DOHH2 (cell line): ENCODE measurements around the gene RNF217.

Source experiments
- H3F3A ChIP-seq: fragments of 200-600 bp; sonication (generic), shearing (Covaris generic); 2 replicates; pipeline ENCODE4 v1.6.0; 2016; ENCODE audit warnings: antibody characterized with exemption, mild to moderate bottlenecking; ENCODE audit not compliant: control insufficient read depth, insufficient read depth
- H3K27ac ChIP-seq: fragments of 200-600 bp; sonication (generic); 2 replicates; pipeline ENCODE4 v1.5.1; 2014; ENCODE audit warnings: low read depth, mild to moderate bottlenecking, low read length, moderate library complexity
- H3K27me3 ChIP-seq: fragments of 200-600 bp; sonication (generic); 2 replicates; pipeline ENCODE4 v1.6.1; 2014; ENCODE audit warnings: mild to moderate bottlenecking, low read length, mixed read lengths; ENCODE audit not compliant: control insufficient read depth
- H3K36me3 ChIP-seq: fragments of 200-600 bp; sonication (generic); 2 replicates; pipeline ENCODE4 v1.6.1; 2014; ENCODE audit warnings: mild to moderate bottlenecking, low read length, moderate library complexity, mixed read lengths; ENCODE audit not compliant: control insufficient read depth
- H3K4me1 ChIP-seq: fragments of 200-600 bp; sonication (generic); 2 replicates; pipeline ENCODE4 v1.6.1; 2014; ENCODE audit warnings: mild to moderate bottlenecking, low read length, mixed read lengths; ENCODE audit not compliant: control insufficient read depth
- H3K4me2 ChIP-seq: fragments of 200-600 bp; sonication (generic); 2 replicates; pipeline ENCODE4 v1.6.0; 2014; ENCODE audit warnings: mild to moderate bottlenecking, low read length, moderate library complexity
- H3K4me3 ChIP-seq: fragments of 200-600 bp; sonication (generic); 2 replicates; pipeline ENCODE4 v1.5.1; 2014; ENCODE audit warnings: mild to moderate bottlenecking, low read length, mixed read lengths
- H3K79me2 ChIP-seq: fragments of 200-600 bp; sonication (generic); 2 replicates; pipeline ENCODE4 v1.6.1; 2014; ENCODE audit warnings: mild to moderate bottlenecking, low read length, mixed read lengths; ENCODE audit not compliant: control insufficient read depth
- H3K9me2 ChIP-seq: fragments of 200-600 bp; sonication (generic); replicated peaks from 2 replicates; pipeline ENCODE4 v1.6.1; 2014; ENCODE audit warnings: mild to moderate bottlenecking, low read length, mixed read lengths; ENCODE audit not compliant: control insufficient read depth
- H3K9me3 ChIP-seq: fragments of 200-600 bp; sonication (generic); 2 replicates; pipeline ENCODE4 v1.6.1; 2014; ENCODE audit warnings: antibody characterized with exemption, low read length, mixed read lengths; ENCODE audit not compliant: control insufficient read depth, insufficient read depth
- H4K20me1 ChIP-seq: fragments of 200-600 bp; sonication (generic); 2 replicates; pipeline ENCODE4 v1.6.0; 2014; ENCODE audit warnings: low read depth, mild to moderate bottlenecking, antibody characterized with exemption, low read length, moderate library complexity; ENCODE audit not compliant: control insufficient read depth, insufficient read depth
- CTCF ChIP-seq: fragments of 200-600 bp; sonication (generic); IDR thresholded peaks from one replicate; pipeline ENCODE4 v1.5.1; 2014; ENCODE audit warnings: antibody characterized with exemption, mild to moderate bottlenecking, low read depth, low read length; ENCODE audit not compliant: poor library complexity, severe bottlenecking
- EZH2phosphoT487 ChIP-seq: fragments of 200-600 bp; sonication (generic); IDR thresholded peaks from 2 replicates; pipeline ENCODE4 v1.6.1; 2017; ENCODE audit warnings: borderline replicate concordance, mild to moderate bottlenecking, antibody characterized with exemption, low read length, moderate library complexity, mixed read lengths

RNF217 gene

DNA sequence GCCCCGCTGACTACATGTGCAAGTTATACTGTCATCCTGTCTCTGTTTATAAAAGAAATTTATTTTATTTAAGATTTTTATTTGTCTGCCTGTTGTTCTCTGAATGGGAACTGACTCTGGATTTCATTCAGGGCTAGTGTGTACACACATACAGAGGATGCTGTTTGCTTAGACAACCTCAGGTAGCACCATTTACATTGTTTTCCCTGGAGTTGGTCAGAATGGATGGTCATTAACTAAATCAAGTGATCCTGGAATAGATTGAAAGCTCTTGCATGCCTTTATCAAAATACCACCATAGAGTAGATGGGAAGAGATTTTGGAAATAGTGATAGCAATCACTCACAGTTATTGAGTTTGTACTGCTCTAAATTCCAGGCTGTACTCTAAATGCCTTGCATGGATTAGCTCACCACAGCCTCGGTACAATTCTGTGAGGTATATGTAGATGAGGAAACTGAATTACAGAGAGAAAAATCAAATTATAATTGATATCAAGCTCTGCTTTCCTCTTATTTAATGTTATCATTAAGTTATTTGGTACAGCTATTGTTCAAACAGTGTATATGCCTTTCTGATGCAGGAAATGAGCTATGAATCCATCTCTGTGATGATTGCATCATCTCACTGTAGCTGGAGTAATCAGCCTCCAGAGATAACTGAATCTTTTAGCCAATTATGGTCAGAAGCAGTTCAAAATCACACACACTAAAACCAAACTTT, 51.9 kb downstream of the RNF217 start:
- TF ChIP-seq EZH2phosphoT487 (no peak), CTCF (no peak)
- Histone ChIP-seq H3K4me2 (no peak overlapping the region), H3K4me3 (no peak overlapping the region), H4K20me1 (no peaks in the 10 kb centered on the region), H3K9me2 (no peaks in the 10 kb centered on the region), H3F3A (no peaks in the 10 kb centered on the region), H3K4me1 (no peaks in the 10 kb centered on the region), H3K27me3 (no peaks in the 10 kb centered on the region), H3K9me3 (no peaks in the 10 kb centered on the region), H3K36me3 (no peaks in the 10 kb centered on the region), H3K79me2 (no peaks in the 10 kb centered on the region), H3K27ac (no peak overlapping the region)

- Histone ChIP-seq H3K27ac (no peak overlapping the region), H3F3A (no peaks in the 10 kb centered on the region), H3K9me3 (no peaks in the 10 kb centered on the region), H3K9me2 (no peaks in the 10 kb centered on the region), H3K27me3 (no peaks in the 10 kb centered on the region), H3K4me2 (no peak overlapping the region), H3K4me1 (no peaks in the 10 kb centered on the region), H4K20me1 (no peaks in the 10 kb centered on the region), H3K4me3 (no peak overlapping the region), H3K79me2 (no peaks in the 10 kb centered on the region), H3K36me3 (no peaks in the 10 kb centered on the region)
- no peak for TF ChIP-seq CTCF
- TF ChIP-seq EZH2phosphoT487: no peak
Observed at GRCh38 chr6:125014661-125014957, 52.4 kb downstream of the RNF217 start.

GRCh38 chr6:125015152-125015551, 52.9 kb downstream of the RNF217 start:
- H3K4me2 ChIP-seq: no peak overlapping the region
- no peaks in the 10 kb centered on the region for H3K9me2 ChIP-seq
- H3K9me3 ChIP-seq: no peaks in the 10 kb centered on the region
- no peaks in the 10 kb centered on the region for H3K4me1 ChIP-seq
- H3K36me3 ChIP-seq: no peaks in the 10 kb centered on the region
- no peaks in the 10 kb centered on the region for H3F3A ChIP-seq
- TF ChIP-seq EZH2phosphoT487 (no peak), CTCF (no peak)
- H3K27me3 ChIP-seq: no peaks in the 10 kb centered on the region
- no peaks in the 10 kb centered on the region for H3K79me2 ChIP-seq
- H3K27ac ChIP-seq: no peak overlapping the region
- H3K4me3 ChIP-seq: no peak overlapping the region
- H4K20me1 ChIP-seq: no peaks in the 10 kb centered on the region

DNA sequence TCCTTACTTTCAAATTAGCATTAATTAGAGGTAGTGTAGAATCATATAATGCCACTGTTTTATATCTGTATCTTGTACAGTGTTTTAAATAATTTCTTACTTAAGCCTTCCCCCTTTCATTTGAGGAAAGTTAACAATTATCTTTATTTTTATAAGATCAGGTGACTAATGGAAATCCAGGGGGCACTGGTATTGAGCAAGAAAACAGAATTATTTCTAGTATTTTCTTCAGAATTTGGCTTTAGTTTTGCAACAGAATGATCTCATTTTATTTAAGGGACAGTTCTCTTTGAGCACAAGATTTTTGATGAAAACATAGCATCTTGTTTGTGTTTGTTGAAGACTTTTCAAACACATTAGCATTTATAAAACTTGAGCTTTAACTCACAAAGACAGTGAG, 55.9 kb downstream of the RNF217 start:
- no peaks in the 10 kb centered on the region for H3K9me3 ChIP-seq
- H3K36me3 ChIP-seq: no peaks in the 10 kb centered on the region
- no peaks in the 10 kb centered on the region for H4K20me1 ChIP-seq
- no peaks in the 10 kb centered on the region for H3K79me2 ChIP-seq
- no peaks in the 10 kb centered on the region for H3K4me1 ChIP-seq
- TF ChIP-seq CTCF (no peak), EZH2phosphoT487 (no peak)
- H3K4me2 ChIP-seq: no peak overlapping the region
- H3F3A ChIP-seq: no peaks in the 10 kb centered on the region
- no peak overlapping the region for H3K4me3 ChIP-seq
- no peaks in the 10 kb centered on the region for H3K27me3 ChIP-seq
- no peak overlapping the region for H3K27ac ChIP-seq
- no peaks in the 10 kb centered on the region for H3K9me2 ChIP-seq
